GM23248 (cell line): ENCODE data around the gene ZNF521.

Source experiments
- EZH2 ChIP-seq: fragments of 200-600 bp; sonication (generic); IDR thresholded peaks from 2 replicates; pipeline ENCODE4 v1.6.1; 2018; ENCODE audit warnings: antibody characterized with exemption, mild to moderate bottlenecking; ENCODE audit not compliant: insufficient read depth, poor library complexity, severe bottlenecking
- EZH2phosphoT487 ChIP-seq: fragments of 200-600 bp; sonication (generic); IDR thresholded peaks from 2 replicates; pipeline ENCODE4 v1.6.1; 2018; ENCODE audit warnings: antibody characterized with exemption, moderate library complexity, mild to moderate bottlenecking, low read depth; ENCODE audit not compliant: insufficient read depth

GRCh38 chr18:25308381-25308780, 43.6 kb downstream of the ZNF521 start:
- TF ChIP-seq EZH2 (no peak), EZH2phosphoT487 (no peak)
